Neuronal stem cell (in vitro differentiated cells): ENCODE results near the gene STK10.

Experiments used
- DNase-seq: peaks from one replicate; pipeline ENCODE4 v3.0.0-alpha.2; 2013; ENCODE audit warnings: low spot score
- H2AFZ ChIP-seq: one replicate; pipeline ENCODE4 v1.6.1; 2013; ENCODE audit warnings: mild to moderate bottlenecking, low read length, inconsistent platforms
- H2AK5ac ChIP-seq: 2 replicates; pipeline ENCODE4 v1.6.1; 2013; ENCODE audit warnings: low read depth, mild to moderate bottlenecking, inconsistent platforms, low read length, moderate library complexity, mixed read lengths
- H2BK120ac ChIP-seq: 2 replicates; pipeline ENCODE4 v1.6.1; 2013; ENCODE audit warnings: low read depth, mild to moderate bottlenecking, inconsistent platforms, low read length, moderate library complexity, mixed read lengths
- H2BK12ac ChIP-seq: one replicate; pipeline ENCODE4 v1.6.1; 2013; ENCODE audit warnings: low read length, inconsistent platforms
- H2BK15ac ChIP-seq: 2 replicates; pipeline ENCODE4 v1.6.1; 2013; ENCODE audit warnings: mild to moderate bottlenecking, low read length, inconsistent platforms, mixed read lengths
- H2BK5ac ChIP-seq: one replicate; pipeline ENCODE4 v1.6.1; 2013; ENCODE audit warnings: inconsistent platforms, mild to moderate bottlenecking, low read length, moderate library complexity
- H3K14ac ChIP-seq: one replicate; pipeline ENCODE4 v1.6.1; 2013; ENCODE audit warnings: low read length, inconsistent platforms
- H3K18ac ChIP-seq: 2 replicates; pipeline ENCODE4 v1.6.1; 2013; ENCODE audit warnings: low read length, inconsistent platforms
- H3K23ac ChIP-seq: 2 replicates; pipeline ENCODE4 v1.6.1; 2013; ENCODE audit warnings: low read depth, mild to moderate bottlenecking, mixed read lengths, low read length, inconsistent platforms; ENCODE audit not compliant: poor library complexity
- H3K27ac ChIP-seq: replicated peaks from 3 replicates; pipeline ENCODE4 v1.5.1; 2013; ENCODE audit warnings: low read length, inconsistent platforms
- H3K27me3 ChIP-seq, 3 experiments: 2 replicates each; pipeline ENCODE4 v1.6.1; 2013; ENCODE audit warnings: low read length in 3 of 3, mild to moderate bottlenecking in 2 of 3, inconsistent platforms in 1 of 3, low read depth in 1 of 3, mixed read lengths in 1 of 3, moderate library complexity in 1 of 3; ENCODE audit not compliant: control insufficient read depth in 3 of 3, insufficient read depth in 3 of 3
- H3K36me3 ChIP-seq, 2 donors: replicated peaks in 1 of 2; 2 replicates each; pipeline ENCODE4 v1.6.1; 2013; ENCODE audit warnings: low read length in 2 of 2; ENCODE audit not compliant: control insufficient read depth in 2 of 2, insufficient read depth in 2 of 2
- H3K4ac ChIP-seq: 2 replicates; pipeline ENCODE4 v1.6.1; 2013; ENCODE audit warnings: inconsistent platforms, mild to moderate bottlenecking, low read length, moderate library complexity
- H3K4me1 ChIP-seq, 2 donors: 1 replicate in 1 of 2; 2 replicates in 1 of 2; pipeline ENCODE4 v1.6.1; 2013; ENCODE audit warnings: low read length in 2 of 2, low read depth in 1 of 2; ENCODE audit not compliant: control insufficient read depth in 2 of 2, insufficient read depth in 1 of 2
- H3K4me2 ChIP-seq: one replicate; pipeline ENCODE4 v1.6.1; 2013; ENCODE audit warnings: mild to moderate bottlenecking, low read length, inconsistent platforms; ENCODE audit not compliant: insufficient read depth, poor library complexity, severe bottlenecking
- H3K4me3 ChIP-seq, 2 donors: 2 replicates each; pipeline ENCODE4 v1.5.1; 2013; ENCODE audit warnings: low read length in 2 of 2, mild to moderate bottlenecking in 2 of 2, inconsistent platforms in 1 of 2, moderate library complexity in 1 of 2
- H3K79me1 ChIP-seq: one replicate; pipeline ENCODE4 v1.6.1; 2013; ENCODE audit warnings: low read depth, mild to moderate bottlenecking, inconsistent platforms, low read length, moderate library complexity
- H3K9ac ChIP-seq: one replicate; pipeline ENCODE4 v1.6.1; 2013; ENCODE audit warnings: mild to moderate bottlenecking, low read depth, low read length, inconsistent platforms; ENCODE audit not compliant: poor library complexity
- H3K9me3 ChIP-seq, 2 donors: replicated peaks in 1 of 2; 2 replicates each; pipeline versions ENCODE3 to v1.6.1; 2013; ENCODE audit warnings: low read length in 2 of 2, mild to moderate bottlenecking in 2 of 2, inconsistent platforms in 1 of 2, low read depth in 1 of 2, mixed read lengths in 1 of 2, moderate library complexity in 1 of 2; ENCODE audit not compliant: control insufficient read depth in 2 of 2, insufficient read depth in 1 of 2
- H4K8ac ChIP-seq: one replicate; pipeline ENCODE4 v1.6.1; 2013; ENCODE audit warnings: low read depth, mild to moderate bottlenecking, inconsistent platforms, low read length, moderate library complexity
- H4K91ac ChIP-seq: one replicate; pipeline ENCODE4 v1.6.1; 2013; ENCODE audit warnings: low read length, low read depth, mild to moderate bottlenecking, inconsistent platforms; ENCODE audit not compliant: poor library complexity
- WGBS, 2 donors: extraction: QIAGEN DNeasy Blood & Tissue Kit; methylation state at CpG; one replicate each; pipeline ENCODE4 v1.1.7; 2013; ENCODE audit warnings: missing lambda C conversion rate in 2 of 2, mixed read lengths in 1 of 2; ENCODE audit not compliant: insufficient read length in 2 of 2, insufficient replicate concordance in 1 of 2; ENCODE audit errors: extremely low coverage in 2 of 2; 5-methylcytosine and 5-hydroxymethylcytosine counted together

Gene STK10

DNA sequence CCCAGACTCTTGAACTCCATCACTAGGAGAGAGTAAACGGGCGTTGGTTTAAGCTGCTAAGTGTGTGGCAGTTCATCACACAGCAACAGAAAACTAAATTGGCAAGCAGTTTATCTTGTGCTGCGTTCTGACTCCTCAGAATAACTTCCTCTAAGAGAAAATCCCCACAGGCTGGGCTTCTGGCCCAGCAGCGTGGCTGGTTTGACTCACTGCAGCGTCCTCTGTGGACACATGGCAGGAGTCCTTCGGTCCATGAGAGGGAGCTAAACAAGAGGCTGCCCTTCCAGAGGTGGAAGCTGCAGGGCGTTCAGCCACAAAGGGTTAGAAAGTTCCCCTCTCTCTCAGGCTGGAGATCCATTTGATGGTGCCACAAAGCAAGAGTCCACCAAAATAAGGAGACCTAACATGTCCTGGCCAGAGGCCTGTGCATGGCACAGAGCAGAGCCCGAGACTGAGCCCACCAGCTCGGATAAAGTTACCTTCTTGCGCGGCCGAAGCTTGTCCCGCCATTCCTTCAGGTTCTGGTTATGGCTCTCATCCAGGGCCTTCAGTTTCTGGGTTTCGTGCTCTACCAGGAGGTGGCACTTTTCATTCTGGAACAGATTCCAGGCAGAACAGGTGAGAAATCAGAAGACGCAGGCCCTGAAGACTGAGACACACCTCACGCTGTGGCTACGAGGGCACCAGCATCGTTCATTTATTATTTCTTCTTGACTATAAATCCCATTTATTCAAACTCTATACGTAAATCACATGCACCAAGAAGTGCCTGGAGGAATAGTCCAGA lies 135.4 kb downstream of the STK10 start:
- Histone ChIP-seq H3K4ac (no peak overlapping the region), H3K4me3 (no peak overlapping the region), H3K18ac (peak overlapping the region; percentile 29), H2BK5ac (no peak overlapping the region), H3K9me3 (peaks cover 0 to 4% of the 10 kb centered on the region in 2 donors), H2BK15ac (no peak overlapping the region), H3K79me1 (peaks cover 4% of the 10 kb centered on the region), H3K23ac (peak overlapping the region; percentile 18), H3K27me3 (no peaks in the 10 kb centered on the region), H3K36me3 (peaks cover 0 to 10% of the 10 kb centered on the region in 2 donors), H3K14ac (no peak overlapping the region), H4K91ac (no peak overlapping the region), H2BK120ac (no peak overlapping the region), H2AK5ac (no peak overlapping the region), H3K4me2 (no peak overlapping the region), H2AFZ (peak overlapping the region; percentile 20), H3K9ac (no peak overlapping the region), H2BK12ac (no peak overlapping the region), H4K8ac (no peak overlapping the region), H3K4me1 (peaks cover 3 to 6% of the 10 kb centered on the region in 2 donors), H3K27ac (no peak overlapping the region)
- WGBS, 2 donors: no CpG with 5 or more reads among the region's 19 CpGs
- no peak for DNase-seq

DNA sequence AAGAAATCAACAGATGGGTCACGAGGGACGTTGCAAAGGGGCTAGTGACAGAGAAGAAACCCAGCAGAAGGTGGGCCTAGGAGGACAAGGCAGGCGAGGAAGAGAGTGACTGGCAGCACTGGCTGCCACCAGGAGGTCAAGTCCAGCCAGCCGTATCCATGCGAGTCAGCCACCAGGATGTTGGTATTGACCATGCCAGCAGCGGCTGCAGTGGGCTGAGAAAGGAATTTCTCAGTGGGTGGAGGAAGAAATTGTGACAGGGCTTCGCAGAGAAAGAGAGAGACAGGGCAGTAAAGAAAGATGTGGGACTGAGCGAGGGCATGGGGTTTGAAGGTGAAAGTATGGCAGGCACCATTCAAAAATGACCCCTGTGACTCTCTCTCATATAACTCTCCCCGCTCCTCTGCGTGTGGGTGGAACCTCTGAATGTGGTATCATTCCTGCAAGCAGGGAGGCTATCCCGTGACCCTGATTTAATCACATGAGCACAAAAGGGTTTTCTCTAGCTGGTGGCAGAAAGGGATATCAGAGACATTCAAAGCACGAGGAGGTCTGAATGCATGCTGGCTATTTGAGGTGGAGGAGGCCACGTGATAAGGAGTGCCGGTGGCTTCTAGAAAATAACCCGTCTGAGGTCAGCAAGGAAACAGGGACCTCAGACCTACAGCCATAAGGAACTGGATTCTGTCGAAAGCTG lies 136.2 kb downstream of the STK10 start:
- H2BK120ac ChIP-seq: no peak overlapping the region
- H3K18ac ChIP-seq: no peak overlapping the region
- no peak overlapping the region for H2BK15ac ChIP-seq
- H3K4me1 ChIP-seq: peaks cover 3 to 6% of the 10 kb centered on the region in 2 donors
- no CpG with 5 or more reads among the region's 16 CpGs for WGBS, 2 donors
- H3K27me3 ChIP-seq: no peaks in the 10 kb centered on the region
- H2BK12ac ChIP-seq: no peak overlapping the region
- H3K4me3 ChIP-seq: no peak overlapping the region
- H3K9ac ChIP-seq: no peak overlapping the region
- H3K9me3 ChIP-seq: peaks cover 0 to 4% of the 10 kb centered on the region in 2 donors
- no peak overlapping the region for H3K14ac ChIP-seq
- no peak overlapping the region for H2AK5ac ChIP-seq
- peak overlapping the region; percentile 20 for H2AFZ ChIP-seq
- no peak for DNase-seq
- no peak overlapping the region for H3K27ac ChIP-seq
- H4K91ac ChIP-seq: no peak overlapping the region
- peaks cover 4% of the 10 kb centered on the region for H3K79me1 ChIP-seq
- no peak overlapping the region for H3K23ac ChIP-seq
- no peak overlapping the region for H3K4ac ChIP-seq
- H2BK5ac ChIP-seq: no peak overlapping the region
- H3K36me3 ChIP-seq: peaks cover 0 to 10% of the 10 kb centered on the region in 2 donors
- no peak overlapping the region for H4K8ac ChIP-seq
- no peak overlapping the region for H3K4me2 ChIP-seq

DNA sequence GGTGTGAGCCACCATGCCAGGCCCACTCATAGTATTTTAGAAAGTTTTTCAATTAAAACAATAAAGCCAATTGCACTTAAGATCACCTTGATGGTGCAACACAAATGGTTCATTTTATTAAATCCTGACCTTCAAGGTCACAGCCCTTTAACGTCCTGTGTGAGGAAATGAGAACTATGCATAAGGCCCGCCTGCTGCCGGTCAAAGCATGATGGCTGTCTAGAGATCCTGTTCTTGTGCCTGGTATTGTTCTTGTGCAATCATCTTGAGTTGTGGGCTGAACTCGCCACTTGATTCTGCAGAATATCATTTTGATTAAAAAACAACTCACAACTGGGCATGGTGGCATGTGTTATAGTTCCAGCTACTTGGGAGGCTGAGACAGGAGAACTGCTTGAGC lies 137.9 kb downstream of the STK10 start:
- Histone ChIP-seq H3K27me3 (no peaks in the 10 kb centered on the region), H4K8ac (no peak overlapping the region), H2BK120ac (no peak overlapping the region), H3K9me3 (peaks cover 0 to 4% of the 10 kb centered on the region in 2 donors), H3K14ac (no peak overlapping the region), H3K4me2 (no peak overlapping the region), H2BK12ac (no peak overlapping the region), H2BK15ac (no peak overlapping the region), H3K9ac (no peak overlapping the region), H2AK5ac (no peak overlapping the region), H3K23ac (no peak overlapping the region), H3K79me1 (peaks cover 4% of the 10 kb centered on the region), H2AFZ (no peak overlapping the region), H3K4me1 (peaks cover 3 to 6% of the 10 kb centered on the region in 2 donors), H4K91ac (no peak overlapping the region), H3K4ac (no peak overlapping the region), H3K4me3 (no peak overlapping the region), H3K18ac (no peak overlapping the region), H3K36me3 (peaks cover 0 to 10% of the 10 kb centered on the region in 2 donors), H2BK5ac (no peak overlapping the region), H3K27ac (no peak overlapping the region)
- DNase-seq: no peak
- WGBS, 2 donors: no CpG with 5 or more reads among the region's 4 CpGs

- H3K36me3 ChIP-seq: peaks cover 0 to 14% of the 10 kb centered on the region in 2 donors
These were observed 138.7 kb downstream of the STK10 start for GRCh38 chr5:172049226-172049796.

More at GRCh38 chr5:172049226-172049796, 138.7 kb downstream of the STK10 start:
- peaks cover 1% of the 10 kb centered on the region for H3K79me1 ChIP-seq
- no peak overlapping the region for H3K23ac ChIP-seq
- H3K9me3 ChIP-seq: peaks cover 0 to 4% of the 10 kb centered on the region in 2 donors
- H2BK5ac ChIP-seq: no peak overlapping the region
- peaks cover 3 to 6% of the 10 kb centered on the region in 2 donors for H3K4me1 ChIP-seq
- H3K4me2 ChIP-seq: no peak overlapping the region
- DNase-seq: no peak
- H3K9ac ChIP-seq: no peak overlapping the region
- H3K18ac ChIP-seq: no peak overlapping the region
- WGBS, 2 donors: no CpG with 5 or more reads among the region's 12 CpGs
- no peak overlapping the region for H4K91ac ChIP-seq
- H3K14ac ChIP-seq: no peak overlapping the region
- H2BK15ac ChIP-seq: no peak overlapping the region
- H3K4me3 ChIP-seq: no peak overlapping the region
- no peak overlapping the region for H4K8ac ChIP-seq
- H3K4ac ChIP-seq: no peak overlapping the region
- no peak overlapping the region for H2AK5ac ChIP-seq
- no peak overlapping the region for H3K27ac ChIP-seq
- no peak overlapping the region for H2BK120ac ChIP-seq
- H2AFZ ChIP-seq: no peak overlapping the region
- no peak overlapping the region for H2BK12ac ChIP-seq
- no peaks in the 10 kb centered on the region for H3K27me3 ChIP-seq
